Uterus (tissue), 4 donors: ENCODE data around the gene ZBTB33. TPM values are rescaled to one million over a fixed set of nuclear protein-coding genes. Genes with fewer than 3 reads are reported as not detected.

Source experiments
- DNase-seq, 2 donors: peaks; one replicate each; pipeline ENCODE4 v3.0.0-alpha.2; 2019 to 2020
- H3K27ac ChIP-seq, 2 donors: fragments of 200-600 bp; sonication (generic); 1 replicate in 1 of 2; 2 replicates in 1 of 2; pipeline ENCODE4 v1.5.1; 2016 to 2018
- H3K27me3 ChIP-seq, 2 donors: fragments of 200-600 bp; sonication (generic); one replicate each; pipeline ENCODE4 v1.5.1; 2018 to 2019; ENCODE audit warnings: control low read depth in 1 of 2
- H3K36me3 ChIP-seq, 2 donors: fragments of 200-600 bp; sonication (generic); one replicate each; pipeline ENCODE4 v1.5.1; 2019; ENCODE audit warnings: control low read depth in 1 of 2
- H3K4me1 ChIP-seq, 2 donors: fragments of 200-600 bp; sonication (generic); one replicate each; pipeline ENCODE4 v1.5.1; 2018 to 2019; ENCODE audit warnings: control low read depth in 1 of 2
- H3K4me3 ChIP-seq, 2 donors: fragments of 200-600 bp; sonication (generic); 1 replicate in 1 of 2; 2 replicates in 1 of 2; pipeline ENCODE4 v1.5.1; 2018 to 2019; ENCODE audit warnings: mild to moderate bottlenecking in 1 of 2
- H3K9me3 ChIP-seq, 2 donors: fragments of 200-600 bp; sonication (generic); one replicate each; pipeline ENCODE4 v1.5.1; 2019; ENCODE audit warnings: control low read depth in 1 of 2
- POLR2A ChIP-seq, 2 donors: fragments of 450-650 bp; IDR thresholded peaks; one replicate each; pipeline ENCODE4 v1.6.1; 2016; ENCODE audit warnings: antibody characterized with exemption in 2 of 2, mild to moderate bottlenecking in 1 of 2, moderate library complexity in 1 of 2
- intact Hi-C: fragments of 100-400 bp; cut with DNase I; formaldehyde crosslinking; loops from one replicate; pipeline ENCODE4 v1.15.1; 2023; ENCODE audit warnings: low total_unique reads
- total RNA-seq, 4 donors: library from RNA; depleted of rRNA in 3 of 4; stranded (reverse); fragments of >200 nt in 3 of 4; gene quantifications; one replicate each; pipeline versions ENCODE4 v1.1.0 to v1.2.4, GENCODE V29; 2014 to 2023
- TF ChIP-seq, protein P1 (sequence below), 4 experiments: fragments of 200-600 bp in 2 of 4; fragments of 450-650 bp in 2 of 4; sonication (generic) in 2 of 4; IDR thresholded peaks; one replicate each; pipeline ENCODE4 v1.5.1; 2016 to 2019; ENCODE audit warnings: antibody characterized with exemption in 4 of 4, mild to moderate bottlenecking in 2 of 4, moderate library complexity in 1 of 4
- donor health status: DM: yes; HTN: yes; CAD: no.

ZBTB33 gene
- total RNA-seq, 4 donors from 2014 or later = 7.6 to 32.4 (median 12.7) TPM

- intact Hi-C loops = no loop called here
- Histone ChIP-seq H3K27me3 (peaks cover 0 to 5% of the 10 kb centered on the region in 2 donors), H3K4me3 (no peak overlapping the region), H3K36me3 (no peaks in the 10 kb centered on the region), H3K9me3 (no peaks in the 10 kb centered on the region), H3K27ac (no peak overlapping the region), H3K4me1 (no peaks in the 10 kb centered on the region)
- TF ChIP-seq, protein P1, sequence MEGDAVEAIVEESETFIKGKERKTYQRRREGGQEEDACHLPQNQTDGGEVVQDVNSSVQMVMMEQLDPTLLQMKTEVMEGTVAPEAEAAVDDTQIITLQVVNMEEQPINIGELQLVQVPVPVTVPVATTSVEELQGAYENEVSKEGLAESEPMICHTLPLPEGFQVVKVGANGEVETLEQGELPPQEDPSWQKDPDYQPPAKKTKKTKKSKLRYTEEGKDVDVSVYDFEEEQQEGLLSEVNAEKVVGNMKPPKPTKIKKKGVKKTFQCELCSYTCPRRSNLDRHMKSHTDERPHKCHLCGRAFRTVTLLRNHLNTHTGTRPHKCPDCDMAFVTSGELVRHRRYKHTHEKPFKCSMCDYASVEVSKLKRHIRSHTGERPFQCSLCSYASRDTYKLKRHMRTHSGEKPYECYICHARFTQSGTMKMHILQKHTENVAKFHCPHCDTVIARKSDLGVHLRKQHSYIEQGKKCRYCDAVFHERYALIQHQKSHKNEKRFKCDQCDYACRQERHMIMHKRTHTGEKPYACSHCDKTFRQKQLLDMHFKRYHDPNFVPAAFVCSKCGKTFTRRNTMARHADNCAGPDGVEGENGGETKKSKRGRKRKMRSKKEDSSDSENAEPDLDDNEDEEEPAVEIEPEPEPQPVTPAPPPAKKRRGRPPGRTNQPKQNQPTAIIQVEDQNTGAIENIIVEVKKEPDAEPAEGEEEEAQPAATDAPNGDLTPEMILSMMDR (IDR thresholded peaks at IDR 0.05) = no peak
- no peak for TF ChIP-seq POLR2A (IDR thresholded peaks at IDR 0.05)
- DNase-seq = no peak
Observed at GRCh38 chrX:120236687-120237479, 13.7 kb upstream of the ZBTB33 start.

DNA sequence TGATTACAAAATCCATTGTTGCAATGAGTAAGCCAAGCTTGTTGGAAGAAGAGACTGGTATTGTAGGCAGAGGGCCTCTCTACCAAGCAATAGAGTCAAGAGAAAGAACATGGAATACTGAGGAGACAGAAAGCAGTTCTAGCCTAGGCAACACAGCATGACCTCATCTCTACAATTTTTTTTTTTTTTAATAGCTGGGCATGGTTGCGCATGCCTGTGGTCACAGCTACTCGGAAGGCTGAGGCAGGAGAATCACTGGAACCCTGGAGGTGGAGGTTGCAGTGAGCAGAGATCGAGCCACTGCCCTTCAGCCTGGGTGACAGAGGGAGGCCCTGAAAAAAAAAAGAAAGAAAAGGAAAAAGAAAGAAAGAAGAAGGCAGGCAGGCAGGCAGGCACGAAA lies 11.7 kb upstream of the ZBTB33 start:
- Histone ChIP-seq H3K27me3 (no peaks in the 10 kb centered on the region), H3K27ac (no peak overlapping the region)

DNA sequence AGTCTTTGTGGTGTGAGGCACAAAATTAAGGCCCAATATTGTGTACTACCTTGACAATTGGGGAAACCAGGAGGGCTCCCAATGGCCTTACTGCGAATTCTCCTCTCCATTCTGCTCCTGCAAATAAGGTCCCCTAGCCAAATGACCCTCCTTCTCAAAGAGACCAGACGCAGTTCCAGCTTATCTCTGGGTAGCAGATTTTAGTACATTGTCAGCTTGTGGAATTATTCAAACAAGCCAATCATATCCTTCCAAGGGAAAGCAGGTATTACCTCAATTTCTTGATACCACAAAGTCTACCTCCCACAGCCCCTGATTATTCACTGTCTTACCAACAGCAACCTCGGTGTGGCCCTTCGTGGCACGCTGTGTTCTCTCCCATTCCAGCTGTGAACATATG lies 7.8 kb upstream of the ZBTB33 start:
- Histone ChIP-seq H3K9me3 (no peaks in the 10 kb centered on the region), H3K27me3 (no peaks in the 10 kb centered on the region), H3K4me1 (no peaks in the 10 kb centered on the region), H3K27ac (no peak overlapping the region), H3K36me3 (no peaks in the 10 kb centered on the region), H3K4me3 (no peak overlapping the region)
- intact Hi-C loops = no loop called here
- DNase-seq = no peak
- TF ChIP-seq POLR2A (IDR thresholded peaks at IDR 0.05) = no peak
- TF ChIP-seq, protein P1 (IDR thresholded peaks at IDR 0.05) = no peak

More for the DNA sequence above, 11.7 kb upstream of the ZBTB33 start:
- Histone ChIP-seq H3K36me3 (no peaks in the 10 kb centered on the region), H3K9me3 (no peaks in the 10 kb centered on the region), H3K4me3 (no peak overlapping the region), H3K4me1 (no peaks in the 10 kb centered on the region)
- intact Hi-C loops = no loop called here
- TF ChIP-seq POLR2A (IDR thresholded peaks at IDR 0.05) = no peak
- TF ChIP-seq, protein P1 (IDR thresholded peaks at IDR 0.05) = no peak
- DNase-seq = no peak

DNA sequence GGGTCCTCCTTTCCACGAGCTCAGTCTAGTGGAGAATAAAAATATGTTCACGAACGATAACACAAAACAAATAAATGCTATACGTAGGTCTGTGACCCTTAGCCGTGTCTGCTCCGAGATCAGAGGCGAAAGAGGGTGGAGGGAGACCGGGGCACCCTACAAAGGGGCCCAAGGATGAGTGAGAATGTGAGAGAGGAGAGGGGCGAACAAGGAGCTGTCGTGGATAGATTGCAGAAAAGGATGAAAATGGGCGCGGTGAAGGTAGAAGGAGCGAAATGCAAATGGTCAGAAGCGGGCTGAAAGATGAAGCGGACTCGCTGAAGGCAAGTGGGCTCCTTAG lies 6.2 kb upstream of the ZBTB33 start:
- intact Hi-C loops = no loop called here
- H3K4me3 ChIP-seq = peak overlapping the region; percentile 52 to 58
- no peaks in the 10 kb centered on the region for H3K4me1 ChIP-seq
- peak overlapping the region; percentile 81 to 90 for H3K27ac ChIP-seq
- H3K9me3 ChIP-seq = no peaks in the 10 kb centered on the region
- H3K36me3 ChIP-seq = no peaks in the 10 kb centered on the region
- H3K27me3 ChIP-seq = no peaks in the 10 kb centered on the region
- TF ChIP-seq, protein P1 (IDR thresholded peaks at IDR 0.05) = no peak
- no peak for TF ChIP-seq POLR2A (IDR thresholded peaks at IDR 0.05)
- no peak for DNase-seq

DNA sequence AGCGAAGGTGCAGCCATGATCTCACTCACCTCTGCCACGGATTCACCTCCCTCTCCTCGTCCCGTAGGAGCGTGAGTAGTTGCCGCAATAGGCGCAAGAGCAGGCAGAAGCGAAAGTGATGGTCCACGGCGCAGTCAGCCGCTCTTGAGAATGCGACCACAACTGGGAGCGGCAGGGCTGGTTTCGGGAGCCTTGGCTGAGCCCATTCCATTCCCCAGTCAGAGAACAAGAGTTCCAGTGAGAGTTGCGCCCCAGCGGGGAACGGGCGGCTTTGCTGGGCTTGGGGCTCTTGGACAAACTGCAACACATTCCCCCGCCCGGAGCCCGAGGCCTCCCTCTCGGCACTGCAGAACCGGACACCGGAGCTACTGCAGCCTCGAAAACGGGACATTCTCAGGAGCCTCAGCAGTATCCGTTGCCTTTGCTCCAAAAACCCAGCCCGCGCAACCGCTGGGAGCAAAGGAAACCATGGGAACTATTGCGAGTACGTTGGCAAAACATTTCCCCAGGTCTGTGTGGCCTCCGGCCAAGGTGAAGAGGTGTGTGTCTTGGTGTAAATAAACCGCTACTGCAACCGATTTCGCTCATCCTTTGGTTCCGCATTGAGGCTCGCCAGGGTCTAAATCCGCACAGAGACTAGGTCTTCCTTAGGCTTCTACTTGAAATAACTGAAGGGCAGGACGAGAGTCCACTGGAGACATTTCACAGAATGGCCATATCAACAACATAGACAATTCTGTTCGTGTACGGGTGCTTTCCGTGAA lies 5.7 kb upstream of the ZBTB33 start:
- no peaks in the 10 kb centered on the region for H3K9me3 ChIP-seq
- intact Hi-C loops = no loop called here
- no peaks in the 10 kb centered on the region for H3K4me1 ChIP-seq
- H3K4me3 ChIP-seq = peak overlapping the region; percentile 52 to 58
- no peaks in the 10 kb centered on the region for H3K27me3 ChIP-seq
- TF ChIP-seq, protein P1 (IDR thresholded peaks at IDR 0.05) = no peak
- TF ChIP-seq POLR2A (IDR thresholded peaks at IDR 0.05) = no peak
- H3K36me3 ChIP-seq = no peaks in the 10 kb centered on the region
- DNase-seq = peak; percentile 73 to 78
- peak overlapping the region; percentile 81 to 90 for H3K27ac ChIP-seq
